Activated effector memory CD4-positive, alpha-beta T cell treated with Interleukin-2 at 50 U/mL for 16 hours (primary cell): ENCODE results near the gene CADM1.

ENCODE experiments used
- DNase-seq: peaks from one replicate; pipeline ENCODE4 v3.0.0-alpha.2; 2020

CADM1 gene

GRCh38 chr11:115504276-115505158 lies at the start of gene CADM1:
Gene CADM1 (minus strand): TSS chr11:115504415.
- DNase-seq, result peak; percentile 79

DNA sequence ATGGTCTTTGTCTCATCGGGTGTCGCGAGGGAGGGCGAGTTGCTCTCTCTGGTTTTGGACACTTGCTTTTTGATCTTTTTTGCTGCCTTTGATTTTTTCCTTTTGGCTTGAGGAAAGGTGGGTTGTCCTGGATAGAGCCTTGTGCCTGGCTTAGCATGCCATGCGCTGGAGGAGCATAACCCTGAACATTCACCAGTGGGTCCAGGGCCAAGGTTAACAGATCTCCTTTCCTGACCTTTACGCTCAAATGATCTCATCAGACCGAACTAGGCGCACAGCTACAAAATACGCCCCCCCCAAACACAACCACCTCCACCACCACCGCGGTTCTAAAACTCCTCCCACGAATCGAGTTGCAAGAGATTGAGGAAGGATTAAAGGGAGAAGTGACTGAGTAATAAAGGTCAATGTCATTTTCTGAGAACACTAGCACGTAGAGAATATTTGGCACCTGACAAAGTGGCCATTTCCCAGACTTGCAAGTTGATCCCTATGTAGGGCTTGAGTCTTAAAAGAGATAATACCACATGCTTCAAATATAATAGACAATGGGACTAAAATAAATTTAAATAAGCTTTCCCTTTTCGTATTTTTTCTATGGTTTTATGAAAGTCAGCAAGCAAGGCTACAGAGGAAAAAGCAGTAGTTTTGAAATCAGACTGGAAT lies 48.7 kb upstream of the CADM1 start:
- DNase-seq, result no peak

- no peak for DNase-seq
These were observed 48.0 kb upstream of the CADM1 start for GRCh38 chr11:115552151-115552772.

DNA sequence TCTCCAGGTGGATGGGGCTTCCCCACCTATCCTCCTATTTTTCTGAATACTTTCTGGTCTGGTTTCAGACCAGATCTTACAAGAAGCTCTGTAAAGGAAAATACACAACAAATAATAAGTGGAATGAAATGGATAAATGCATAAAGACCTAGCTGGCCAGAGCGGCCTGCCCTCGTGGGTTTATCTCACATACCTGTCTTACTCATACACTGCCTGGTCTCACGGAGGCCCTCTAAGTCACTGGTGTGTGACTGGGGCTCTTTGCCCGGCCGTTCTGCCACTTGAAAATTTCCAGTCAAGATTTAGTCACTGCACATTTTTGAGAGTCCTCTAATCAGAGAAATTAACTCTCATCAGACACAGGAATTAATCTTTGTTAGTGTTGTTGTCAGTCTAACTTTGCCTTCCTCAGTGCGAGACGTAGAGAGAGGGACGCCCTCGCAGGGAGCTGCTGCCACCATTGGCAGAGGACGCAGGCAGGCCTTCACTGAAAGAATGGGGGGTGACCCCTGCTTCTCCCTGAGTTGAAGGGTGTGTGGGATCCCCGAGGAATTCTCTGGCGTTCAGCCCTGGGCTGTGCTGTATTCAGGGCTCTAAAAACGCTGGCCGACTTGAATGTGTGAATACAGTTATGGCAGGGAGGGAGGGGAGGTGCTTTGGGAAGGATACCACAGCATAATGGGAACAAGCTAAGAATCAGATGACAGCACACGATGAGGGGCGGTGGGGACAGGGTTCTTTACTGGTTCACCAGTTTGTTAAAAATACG lies 46.3 kb upstream of the CADM1 start:
- no peak for DNase-seq

- DNase-seq, result no peak
These were observed 44.8 kb upstream of the CADM1 start for GRCh38 chr11:115548878-115549528.

- no peak for DNase-seq
These were observed 41.5 kb upstream of the CADM1 start for GRCh38 chr11:115545581-115546210.

DNA sequence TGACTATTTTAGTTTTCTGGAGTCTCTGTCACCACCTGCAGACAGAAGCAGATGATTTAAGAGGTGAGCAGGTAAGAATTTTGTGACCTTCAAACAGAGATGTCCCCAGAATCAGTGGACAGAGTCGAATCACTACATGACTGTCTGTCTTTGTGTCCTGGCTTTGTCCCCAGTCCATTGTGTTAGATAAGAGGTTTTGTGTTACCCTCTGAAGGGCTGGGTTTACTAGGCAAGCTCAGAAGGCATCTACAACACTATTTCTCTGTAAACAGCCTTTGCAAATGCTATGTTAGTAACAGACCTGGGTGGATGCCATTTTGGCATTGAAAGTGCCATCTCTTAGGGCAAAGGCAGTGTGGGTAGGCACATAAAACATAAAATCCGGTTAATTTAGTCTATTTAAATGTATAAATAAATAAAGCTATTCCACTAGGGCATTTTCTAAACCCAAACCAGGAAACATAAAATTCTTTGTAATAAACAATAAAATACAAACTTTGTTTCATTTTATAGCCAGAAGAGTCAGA lies 40.3 kb upstream of the CADM1 start:
- DNase-seq, result no peak

- DNase-seq, result no peak
These were observed 37.3 kb upstream of the CADM1 start for GRCh38 chr11:115541518-115541917.

GRCh38 chr11:115539844-115540243 lies 35.6 kb upstream of the CADM1 start:
- no peak for DNase-seq

DNA sequence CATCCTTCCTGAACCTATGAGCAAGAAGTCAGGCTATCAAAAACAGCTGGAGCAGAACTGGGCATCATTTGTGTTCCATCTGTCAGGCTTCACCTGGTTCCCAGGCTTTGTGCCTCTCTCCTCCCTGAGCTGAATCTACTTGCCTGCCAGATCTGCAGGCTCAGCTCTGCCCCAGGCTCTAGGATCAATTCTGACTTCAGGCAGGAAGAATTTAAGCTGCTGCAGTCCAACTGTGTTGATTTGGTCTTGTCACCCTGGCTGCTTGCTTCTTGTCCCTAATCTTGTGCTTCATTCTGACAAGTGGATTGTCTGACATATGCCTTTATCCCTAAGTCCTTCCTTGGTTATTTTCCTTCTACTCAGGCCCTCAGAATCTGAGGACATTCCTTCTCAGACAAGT lies 31.6 kb upstream of the CADM1 start:
- no peak for DNase-seq

GRCh38 chr11:115530752-115531151 lies 26.5 kb upstream of the CADM1 start:
- DNase-seq, result no peak

- DNase-seq, result no peak
These were observed 24.0 kb upstream of the CADM1 start for GRCh38 chr11:115528225-115528624.

DNA sequence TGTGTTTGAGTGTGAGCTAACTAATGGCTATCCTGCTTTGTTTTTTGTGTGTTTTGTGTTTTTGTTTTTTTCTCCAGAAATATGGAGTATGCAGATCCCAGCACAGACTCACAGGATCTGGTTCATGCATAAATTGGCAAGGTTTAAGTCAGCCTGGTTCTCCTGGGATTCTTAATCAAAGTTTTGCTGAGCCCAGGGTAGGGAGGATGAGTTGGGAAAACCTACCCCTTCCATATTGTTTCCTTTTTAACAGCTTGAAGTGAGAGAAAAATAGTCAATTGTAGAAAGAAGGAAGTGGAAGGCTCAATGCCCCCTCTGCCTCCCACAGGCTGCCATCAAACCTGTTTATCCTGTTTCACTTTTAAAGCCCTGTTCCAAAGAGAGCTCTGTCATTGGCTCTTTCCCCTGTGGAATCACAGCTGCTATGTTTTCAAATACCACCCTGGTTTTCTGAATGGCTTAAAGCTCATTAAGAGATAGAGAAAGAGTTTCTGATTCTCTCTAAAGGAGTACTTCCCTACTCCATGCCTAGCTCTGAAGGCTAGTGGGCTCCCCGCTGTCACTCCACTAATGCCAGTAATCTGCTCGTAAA lies 23.4 kb upstream of the CADM1 start:
- DNase-seq, result no peak

DNA sequence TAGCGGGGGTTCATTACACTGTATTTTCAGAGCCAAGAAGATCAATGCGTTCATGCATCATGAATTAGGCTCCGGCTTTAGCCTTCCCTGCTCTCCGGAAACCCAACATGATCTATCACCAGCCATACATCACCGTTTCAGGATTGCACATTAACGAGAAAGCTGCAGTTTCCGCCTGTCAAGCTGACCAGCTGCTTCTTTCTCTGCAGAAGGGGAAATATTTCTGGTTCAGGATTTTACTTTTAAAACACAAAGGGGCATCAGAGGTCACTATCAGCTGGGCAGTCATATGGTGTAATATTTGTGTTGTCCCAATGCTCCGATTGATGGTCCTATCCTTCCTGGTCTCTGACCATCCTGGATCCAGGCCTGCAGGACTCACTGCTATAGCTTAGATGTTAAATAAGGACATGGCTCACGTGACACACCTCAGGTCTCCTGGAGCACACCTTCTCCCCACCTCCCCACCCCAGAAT lies 21.4 kb upstream of the CADM1 start:
- no peak for DNase-seq

- no peak for DNase-seq
These were observed 20.4 kb upstream of the CADM1 start for GRCh38 chr11:115524572-115524971.

DNA sequence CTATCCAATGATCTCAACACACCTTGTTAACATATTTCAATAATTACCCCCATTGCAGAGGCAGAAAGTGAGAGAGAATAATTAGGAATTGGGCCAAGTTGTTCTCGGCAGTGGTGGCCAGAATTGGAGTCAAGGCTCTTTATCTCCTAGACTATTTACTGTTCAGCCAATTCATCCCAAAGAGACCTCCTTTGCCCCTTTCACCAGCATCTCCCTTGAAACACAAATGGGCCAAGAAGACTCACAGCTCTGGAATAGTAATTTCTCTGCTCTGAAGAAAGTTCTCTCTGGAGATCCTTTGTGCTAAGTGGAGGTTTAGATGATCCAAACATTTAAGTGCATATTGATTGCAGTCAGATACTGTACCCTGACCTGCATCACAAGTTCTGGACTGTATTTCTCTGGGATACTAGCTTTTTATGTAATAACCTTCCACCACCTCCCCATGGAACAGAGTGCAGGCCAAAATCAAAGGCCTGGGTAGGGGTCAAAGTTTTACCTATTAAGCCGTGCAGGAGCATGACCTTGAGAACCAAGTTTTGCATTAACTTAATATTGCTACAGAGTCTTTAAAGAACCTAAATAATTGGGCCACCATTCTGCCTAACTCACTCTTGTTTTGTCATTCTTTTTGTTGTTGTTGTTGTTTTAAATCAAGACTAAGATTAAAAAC lies 19.6 kb upstream of the CADM1 start:
- no peak for DNase-seq

DNA sequence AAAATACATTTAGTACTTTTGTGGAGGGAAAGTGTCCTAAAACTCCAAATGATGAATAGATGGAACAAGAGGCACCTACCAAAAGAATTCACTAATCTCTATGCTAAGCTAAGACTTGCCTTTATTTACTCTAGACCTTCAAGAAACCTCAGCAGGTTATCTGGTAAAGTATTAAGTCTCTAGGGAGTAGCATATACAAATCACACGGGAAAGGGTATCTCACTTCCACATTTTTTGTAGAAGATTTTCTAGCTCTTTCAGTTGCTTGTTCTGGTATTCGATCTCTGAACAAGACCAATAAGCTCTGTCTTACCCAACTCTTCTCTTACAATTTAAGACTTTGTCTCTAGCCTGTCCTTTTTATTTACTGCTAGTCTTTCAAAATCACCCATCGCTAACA lies 18.1 kb upstream of the CADM1 start:
- no peak for DNase-seq

DNA sequence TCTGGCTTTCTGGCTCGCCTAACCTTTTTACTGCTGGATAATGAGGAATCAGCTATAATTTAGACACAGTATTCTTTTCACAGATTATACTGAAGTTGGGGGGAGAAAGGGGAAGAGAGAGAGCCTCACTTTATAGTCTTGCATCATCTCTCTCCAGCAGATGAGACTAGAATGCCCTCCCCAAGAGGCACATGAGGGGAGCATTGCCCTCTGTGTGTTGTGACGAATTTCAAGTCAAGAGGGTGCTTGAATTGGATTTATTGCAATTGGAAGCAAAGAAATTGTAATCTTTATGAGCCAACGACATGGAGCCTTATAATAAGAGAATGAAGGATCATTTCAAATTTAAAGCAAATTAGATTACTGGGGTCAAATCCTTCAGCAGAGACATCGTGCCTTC lies 17.6 kb upstream of the CADM1 start:
- no peak for DNase-seq

- DNase-seq, result no peak
These were observed 14.9 kb upstream of the CADM1 start for GRCh38 chr11:115518983-115519628.
